ENCODE measurements around the gene WWOX.

Gene WWOX

DNA sequence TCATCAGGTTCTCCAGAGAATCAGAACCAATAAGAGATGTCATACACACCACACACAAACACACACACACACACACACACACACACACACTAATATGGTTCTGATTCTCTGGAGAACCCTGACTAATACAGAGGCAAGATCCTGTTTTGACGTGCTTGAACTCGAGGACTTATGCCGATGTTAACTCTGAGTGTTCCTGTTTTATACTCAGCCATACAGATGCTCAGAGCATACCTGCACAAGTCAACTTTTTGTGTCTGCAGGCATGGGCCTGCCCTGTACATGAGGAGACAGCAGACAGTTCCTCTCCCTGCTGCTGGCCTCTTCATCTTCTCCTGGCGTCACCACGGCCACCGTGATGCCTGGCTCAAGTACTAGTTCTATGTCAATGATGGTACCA lies 635.9 kb downstream of the WWOX start:
- DNase-seq (ENCODE audit: low read depth in 2 of 2) = no peak

DNA sequence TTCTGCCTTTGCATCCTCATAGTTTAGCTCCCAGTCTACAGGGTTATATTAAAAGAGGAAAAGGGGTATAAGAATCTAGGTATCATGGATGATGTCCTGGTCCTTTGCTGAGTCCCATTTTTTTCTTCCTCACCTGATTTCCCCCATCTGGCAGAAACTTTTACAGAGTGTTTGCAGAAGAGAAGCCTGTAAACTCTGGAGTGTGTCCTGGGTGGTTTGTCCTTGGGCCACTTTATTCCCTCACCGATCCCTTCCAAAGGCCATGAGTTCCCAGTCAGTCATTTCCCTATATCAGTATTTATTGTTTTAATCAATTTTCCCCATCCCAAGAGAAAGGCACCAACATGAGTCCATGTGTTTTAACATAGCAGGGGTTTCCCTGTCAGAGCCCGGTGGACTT lies 638.2 kb downstream of the WWOX start:
- no peak for DNase-seq (ENCODE audit: low read depth in 2 of 2)

DNA sequence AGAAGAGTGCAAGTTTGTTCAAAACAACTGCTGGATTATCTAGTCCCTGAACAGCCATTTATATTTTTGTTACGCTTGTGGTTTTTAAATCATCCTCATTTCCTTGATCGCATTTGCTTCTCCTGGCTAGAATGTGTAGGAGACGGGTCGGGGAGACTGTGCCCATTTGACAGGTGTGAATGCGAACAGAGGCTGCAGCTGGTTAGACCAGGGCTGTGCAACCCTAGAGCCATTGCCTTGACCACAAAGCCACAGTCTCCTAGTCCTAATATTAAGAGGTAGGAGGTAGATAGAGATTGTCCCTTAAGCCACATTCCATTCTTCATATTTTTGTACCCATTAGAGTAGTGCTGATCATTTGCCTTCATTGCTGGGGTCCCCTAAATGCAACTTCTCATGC lies 639.1 kb downstream of the WWOX start:
- DNase-seq (ENCODE audit: low read depth in 2 of 2) = no peak

DNA sequence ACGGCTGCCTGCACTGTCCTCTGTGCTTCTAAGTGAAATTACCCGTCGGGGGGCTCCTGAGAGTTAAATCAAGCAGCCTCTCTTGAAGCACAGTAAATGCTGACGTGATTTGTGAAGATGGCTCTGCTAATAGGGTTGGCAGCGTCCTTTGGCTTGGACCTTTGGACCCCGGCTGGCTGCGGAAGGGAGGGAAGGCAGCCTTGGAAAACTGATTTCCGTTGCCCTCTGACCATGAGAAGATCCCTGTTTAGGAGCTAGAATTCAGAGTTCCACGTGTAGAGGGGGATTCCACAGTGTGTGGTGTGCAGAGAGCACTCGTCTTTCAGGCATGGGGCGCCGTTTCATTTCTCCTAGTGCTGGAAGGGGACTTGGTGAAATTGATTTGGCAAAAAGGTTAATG lies 640.8 kb downstream of the WWOX start:
- no peak for DNase-seq (ENCODE audit: low read depth in 2 of 2)

DNA sequence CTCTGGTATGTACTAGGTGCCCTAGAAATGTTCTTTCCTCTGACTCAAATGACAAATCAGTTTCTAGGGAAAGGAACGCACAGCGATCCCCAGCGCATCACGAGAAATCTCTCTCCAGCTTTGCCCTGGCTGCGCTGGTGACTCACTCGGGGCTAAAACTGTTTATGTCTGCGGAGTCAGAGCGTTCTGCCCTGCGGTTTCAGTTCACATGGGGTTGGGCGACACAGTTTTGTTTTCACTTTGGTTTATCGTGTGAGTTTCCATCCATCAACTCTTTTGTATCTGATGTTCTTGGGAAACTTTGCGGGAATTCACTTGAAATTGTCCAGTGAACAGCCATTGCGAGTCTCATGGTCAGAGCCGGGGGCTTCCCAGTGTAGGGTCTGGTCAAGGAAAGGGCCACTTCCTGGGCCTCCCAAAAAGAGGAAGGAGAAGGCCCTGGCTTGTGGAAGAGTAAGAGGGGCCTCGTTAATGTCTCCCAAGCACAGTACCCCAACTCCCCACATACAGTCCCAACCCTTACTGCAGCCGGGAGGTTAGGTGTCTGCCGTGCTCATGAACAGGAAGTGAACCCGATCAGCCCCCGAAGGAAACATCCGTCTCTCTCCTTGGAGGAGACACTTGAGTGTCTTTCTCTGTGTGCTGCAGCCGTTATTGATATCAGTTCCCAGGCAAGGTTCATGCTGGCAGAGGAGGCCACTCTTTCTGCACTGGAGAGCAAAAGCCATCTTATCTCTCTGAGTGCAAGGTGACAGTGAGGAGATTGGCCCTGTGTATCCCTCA lies 643.2 kb downstream of the WWOX start:
- peak; percentile 68 to 80 for DNase-seq (ENCODE audit: low read depth in 2 of 2)

DNA sequence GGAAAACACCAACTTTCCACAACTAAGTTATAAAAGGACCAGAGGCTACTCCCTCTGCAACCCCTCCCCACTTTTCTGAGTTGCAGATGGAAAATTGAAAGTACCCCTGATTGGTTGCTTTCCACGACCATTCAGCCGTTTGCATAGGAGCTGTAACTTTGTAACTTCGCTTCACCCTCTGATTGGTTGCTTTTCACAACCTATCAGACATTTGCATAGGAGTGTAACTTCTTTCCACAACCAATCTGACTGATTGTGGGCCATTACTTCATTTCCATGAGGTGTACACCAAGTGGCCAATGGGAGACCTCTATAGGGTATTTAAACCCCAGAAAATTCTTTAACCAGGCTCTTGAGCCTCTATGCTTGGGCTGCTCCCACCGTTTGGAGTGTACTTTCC lies 644.1 kb downstream of the WWOX start:
- no peak for DNase-seq (ENCODE audit: low read depth in 2 of 2)

DNA sequence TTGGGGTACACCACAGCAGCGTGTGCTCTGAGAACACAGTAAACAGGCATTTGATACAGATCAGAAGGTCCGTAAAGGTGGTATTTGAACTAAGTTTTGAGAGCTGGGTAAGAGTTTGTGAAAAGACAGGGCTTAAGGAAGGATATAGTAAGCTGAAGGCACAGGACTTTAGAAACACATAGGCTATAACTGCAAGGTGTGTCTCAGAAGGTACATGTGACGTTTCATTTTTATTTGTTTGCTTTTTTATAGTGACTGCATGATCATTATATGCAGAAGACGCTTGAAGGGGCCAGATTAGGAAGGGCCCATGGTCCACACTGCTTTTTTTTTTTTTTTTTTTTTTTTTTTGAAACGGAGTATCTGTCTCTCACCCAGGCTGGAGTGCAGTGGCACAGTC lies 644.6 kb downstream of the WWOX start:
- DNase-seq (ENCODE audit: low read depth in 2 of 2) = no peak

DNA sequence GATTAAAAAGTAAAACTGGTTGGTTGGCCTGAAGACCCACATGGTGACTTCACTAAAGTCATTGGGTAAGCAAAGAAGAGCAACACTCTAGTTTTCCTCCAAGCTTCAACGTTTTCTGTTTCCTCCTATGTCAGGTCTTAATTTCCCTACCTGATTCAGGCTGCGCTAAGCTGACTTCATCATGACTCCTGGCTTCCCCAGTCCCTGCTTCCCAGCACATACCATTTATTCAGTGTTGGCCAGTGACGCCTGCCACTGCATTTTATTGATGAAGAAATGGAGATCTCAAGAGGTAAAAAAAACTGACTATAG lies 645.3 kb downstream of the WWOX start:
- no peak for DNase-seq (ENCODE audit: low read depth in 2 of 2)

DNA sequence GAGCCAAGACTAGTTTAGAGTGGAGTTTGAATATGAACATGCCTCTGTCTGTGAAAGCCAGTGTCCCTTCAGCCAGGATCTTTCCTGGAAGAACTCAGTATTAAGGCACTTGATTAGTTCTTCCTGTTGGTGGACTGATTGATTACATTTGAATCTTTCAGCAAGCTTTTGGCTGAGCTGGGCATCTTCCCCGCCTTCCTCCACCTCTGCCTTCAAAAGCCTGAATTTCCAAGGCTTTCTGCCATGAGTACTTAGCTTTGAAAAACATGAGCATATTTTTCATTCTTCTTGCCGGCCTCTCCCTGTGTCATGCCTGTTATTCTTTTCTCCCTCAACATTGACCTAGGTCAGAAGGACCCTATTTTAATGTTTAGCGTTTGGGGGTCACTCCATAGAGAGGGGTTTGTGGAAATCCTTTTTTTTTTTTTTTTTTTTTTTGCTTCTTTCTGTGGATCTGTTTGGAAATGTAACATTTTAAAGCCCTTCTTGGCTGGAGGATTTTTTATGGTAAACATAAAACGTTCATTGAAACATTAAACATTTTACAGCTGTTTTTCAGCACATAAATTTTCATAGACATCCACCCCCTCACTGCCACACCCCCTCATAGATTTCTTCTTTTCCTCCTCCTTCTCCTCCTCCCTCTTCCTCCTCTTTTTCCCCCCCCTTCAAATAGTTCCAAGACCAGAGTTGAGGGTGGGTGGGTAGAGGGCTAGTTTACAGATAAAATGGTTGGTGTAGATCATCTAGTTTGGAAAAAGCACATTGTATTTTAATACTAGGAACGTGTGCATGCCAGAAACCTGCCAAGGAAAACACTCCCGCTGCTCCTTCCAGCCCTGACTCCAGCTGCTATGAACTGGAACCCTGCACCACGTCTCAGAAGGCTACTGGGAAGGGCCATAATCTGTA lies 645.9 kb downstream of the WWOX start:
- DNase-seq (ENCODE audit: low read depth in 2 of 2) = no peak

DNA sequence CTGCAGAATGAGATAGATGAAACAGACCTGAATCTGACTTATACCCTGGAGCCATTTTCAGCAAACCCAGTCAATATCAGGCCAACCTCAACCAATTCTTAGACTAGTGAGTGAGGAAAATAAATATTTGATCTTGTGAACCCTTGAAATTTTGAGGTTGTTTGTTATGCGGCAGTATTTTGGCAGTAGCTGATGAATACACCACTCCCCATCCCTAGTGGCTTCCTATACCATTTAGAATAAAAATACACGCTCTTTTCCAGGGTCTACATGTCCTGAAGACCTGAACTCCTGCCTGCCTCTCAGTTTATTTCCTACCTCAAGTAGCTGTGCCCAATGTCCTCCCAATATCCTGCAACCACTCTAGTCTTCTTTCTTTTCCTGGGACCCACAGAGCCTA lies 647.3 kb downstream of the WWOX start:
- DNase-seq (ENCODE audit: low read depth in 2 of 2) = no peak

DNA sequence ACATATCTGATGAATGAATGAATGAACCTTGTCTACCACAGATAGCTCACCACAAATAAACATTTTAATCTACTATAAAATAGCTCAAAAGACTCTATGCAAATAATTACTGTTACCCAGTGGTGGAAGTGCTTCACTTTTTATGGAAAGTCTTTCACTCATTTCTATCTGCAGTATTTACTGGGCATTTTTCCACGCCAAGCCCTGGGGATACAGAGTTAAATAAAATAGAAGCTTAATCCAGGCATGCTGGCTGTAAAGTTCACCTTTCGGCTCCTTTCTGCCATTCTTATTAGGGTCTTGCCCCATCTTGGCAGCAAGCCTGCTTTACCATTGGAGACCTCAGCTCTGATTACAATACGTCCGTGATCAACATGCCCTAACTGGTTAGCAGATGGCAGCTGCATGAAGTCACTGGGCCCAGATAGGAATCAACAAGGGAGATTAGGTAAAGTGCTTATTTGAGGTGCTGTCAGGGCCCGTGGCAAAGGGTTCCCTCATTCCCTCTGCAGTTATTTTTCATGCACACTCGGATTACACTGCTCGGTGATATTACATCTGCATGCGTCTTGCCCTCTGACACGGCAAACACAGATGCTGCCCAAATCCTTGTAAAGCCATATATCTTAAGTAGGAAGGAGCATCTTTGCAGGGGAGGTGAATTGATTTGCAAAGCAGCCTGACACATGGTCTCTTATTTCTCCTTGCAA lies 648.9 kb downstream of the WWOX start:
- DNase-seq (ENCODE audit: low read depth in 2 of 2) = no peak

DNA sequence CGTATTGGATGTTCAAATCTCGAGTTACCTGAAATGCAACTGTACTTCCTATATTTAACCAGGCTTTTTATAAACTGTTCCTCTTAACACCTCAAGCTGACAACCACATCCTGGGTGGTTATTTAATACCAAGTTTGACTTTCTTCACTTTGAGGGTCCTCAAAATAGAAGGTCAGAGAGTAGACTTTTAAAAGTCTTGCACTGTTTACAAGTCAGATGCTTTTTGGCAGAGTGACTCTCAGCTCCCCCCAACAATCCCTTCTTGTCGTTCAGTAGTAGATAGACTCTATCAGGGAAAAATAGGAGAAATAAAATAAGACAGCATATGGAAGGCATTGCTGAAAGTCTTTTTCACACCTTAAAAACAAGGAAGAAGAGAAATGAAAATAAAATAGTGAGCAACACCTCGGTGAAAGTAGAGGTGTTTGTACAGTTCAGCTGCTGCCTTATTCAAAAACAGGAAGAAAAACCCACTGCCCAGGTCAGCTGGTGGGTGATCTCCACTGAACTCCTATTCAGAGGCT lies 650.4 kb downstream of the WWOX start:
- DNase-seq (ENCODE audit: low read depth in 2 of 2) = no peak

DNA sequence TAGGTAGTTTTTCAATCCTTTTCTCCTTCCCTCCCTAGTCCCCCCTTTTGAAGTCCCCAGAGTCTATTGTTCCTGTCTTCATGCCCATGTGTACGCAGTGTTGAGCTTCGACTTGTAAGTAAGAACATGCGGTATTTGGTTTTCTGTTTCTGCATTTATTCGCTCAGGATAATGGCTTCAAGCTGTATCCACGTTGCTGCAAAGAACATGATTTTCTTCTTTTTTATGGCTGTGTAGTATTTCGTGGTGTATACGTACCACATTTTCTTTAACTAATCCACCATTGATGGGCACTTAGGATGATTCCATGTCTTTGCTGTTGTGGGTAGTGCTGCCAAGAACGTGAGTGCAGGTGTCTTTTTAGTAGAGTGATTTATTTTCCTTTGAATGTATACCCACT lies 651.2 kb downstream of the WWOX start:
- DNase-seq (ENCODE audit: low read depth in 2 of 2) = no peak

DNA sequence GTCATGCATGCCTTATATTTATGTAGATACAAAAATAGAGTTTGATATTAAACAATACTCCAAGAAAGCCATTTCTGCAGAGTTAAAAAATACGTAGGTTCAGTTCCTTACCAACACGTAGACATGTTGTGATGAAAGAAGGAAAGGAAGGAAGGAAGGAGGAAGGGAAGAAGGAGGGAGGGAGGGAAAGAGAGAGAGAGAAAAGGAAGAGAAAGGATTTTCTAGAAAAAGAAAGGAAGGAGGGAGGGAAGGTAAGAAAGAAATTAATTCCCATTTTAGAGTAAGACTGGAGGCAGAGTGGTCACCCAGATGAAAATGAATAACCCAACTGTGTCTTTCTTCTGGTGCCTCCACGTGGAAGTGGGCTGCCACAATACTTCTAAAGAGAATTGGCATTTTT lies 652.1 kb downstream of the WWOX start:
- no peak for DNase-seq (ENCODE audit: low read depth in 2 of 2)

DNA sequence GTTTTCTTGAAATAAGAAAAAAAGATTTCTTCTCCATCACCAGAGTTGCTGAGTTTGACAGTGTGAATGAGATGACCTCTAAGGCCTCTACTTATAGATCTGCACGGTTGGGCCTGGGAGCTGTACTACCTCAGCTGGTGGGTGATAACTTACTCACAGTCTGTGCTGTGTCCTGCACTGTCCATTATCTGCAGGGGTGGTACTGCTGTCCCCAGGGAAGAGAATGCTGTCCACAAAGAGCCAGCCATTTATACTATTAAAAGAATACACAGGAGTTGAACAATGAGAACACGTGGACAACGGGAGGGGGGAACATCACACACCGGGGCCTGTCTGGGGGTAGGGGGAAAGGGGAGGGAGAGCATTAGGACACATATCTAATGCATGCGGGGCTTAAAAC lies 655.3 kb downstream of the WWOX start:
- DNase-seq (ENCODE audit: low read depth in 2 of 2) = no peak

DNA sequence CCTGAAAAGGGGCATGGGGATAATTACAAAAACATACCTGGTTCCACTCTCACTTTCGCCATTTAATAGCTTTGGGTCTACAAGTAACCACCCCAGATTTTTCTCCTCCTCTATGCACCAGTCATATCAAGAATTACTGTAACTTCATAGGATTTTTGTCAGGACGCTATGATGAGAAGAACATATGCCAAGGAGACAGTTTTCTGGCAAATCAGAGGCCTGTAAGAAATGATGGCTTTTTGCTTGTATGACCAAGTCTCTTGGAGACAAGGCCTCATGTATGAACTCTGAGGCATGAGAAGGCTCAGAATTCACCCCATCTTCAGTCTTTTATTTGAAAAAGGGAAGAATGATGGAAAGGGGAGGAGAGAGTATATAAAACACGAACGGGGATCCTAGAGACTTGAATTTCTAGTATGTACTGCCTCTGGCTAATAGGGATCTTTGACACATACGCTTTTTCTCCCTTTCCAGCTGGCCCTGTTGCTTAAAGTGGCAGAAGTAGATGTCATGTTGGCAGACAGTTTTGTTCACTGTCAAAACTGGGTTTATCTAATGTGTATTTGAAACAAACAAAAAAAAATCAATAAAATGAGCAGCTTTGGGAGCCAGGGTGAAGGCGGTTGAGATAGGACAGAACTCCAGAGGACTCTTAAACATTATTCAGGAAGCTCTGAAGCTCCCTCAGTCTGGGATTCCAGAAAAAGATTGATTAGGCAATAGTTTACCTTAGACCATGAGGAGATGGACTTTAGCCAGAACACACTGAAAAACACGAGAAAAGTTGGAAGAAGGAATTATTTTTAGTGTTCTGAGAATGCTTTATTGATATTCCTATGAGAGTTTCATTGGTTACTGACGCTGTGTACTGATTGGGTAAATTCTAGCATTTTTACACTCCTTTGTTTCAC lies 656.6 kb downstream of the WWOX start:
- DNase-seq (ENCODE audit: low read depth in 2 of 2) = no peak

DNA sequence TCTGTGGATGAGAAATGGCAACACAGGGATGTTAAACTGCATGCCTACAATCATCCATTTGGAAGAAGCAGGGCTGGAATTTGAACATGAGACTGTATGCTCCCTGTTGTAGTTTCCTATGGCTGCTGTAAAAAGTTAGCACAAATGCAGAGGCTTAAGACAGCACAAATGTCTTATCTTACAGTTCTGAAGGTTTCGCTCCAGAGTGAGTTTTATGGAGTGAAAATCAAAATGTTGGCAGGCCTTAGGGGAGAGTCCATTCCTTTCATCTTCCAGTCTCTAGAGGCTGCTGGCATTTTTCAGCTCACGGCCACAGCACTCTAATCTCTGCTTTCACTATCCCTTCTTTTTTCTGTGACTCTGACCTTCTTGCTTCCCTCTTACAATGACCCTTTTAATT lies 660.1 kb downstream of the WWOX start:
- no peak for DNase-seq (ENCODE audit: low read depth in 2 of 2)

DNA sequence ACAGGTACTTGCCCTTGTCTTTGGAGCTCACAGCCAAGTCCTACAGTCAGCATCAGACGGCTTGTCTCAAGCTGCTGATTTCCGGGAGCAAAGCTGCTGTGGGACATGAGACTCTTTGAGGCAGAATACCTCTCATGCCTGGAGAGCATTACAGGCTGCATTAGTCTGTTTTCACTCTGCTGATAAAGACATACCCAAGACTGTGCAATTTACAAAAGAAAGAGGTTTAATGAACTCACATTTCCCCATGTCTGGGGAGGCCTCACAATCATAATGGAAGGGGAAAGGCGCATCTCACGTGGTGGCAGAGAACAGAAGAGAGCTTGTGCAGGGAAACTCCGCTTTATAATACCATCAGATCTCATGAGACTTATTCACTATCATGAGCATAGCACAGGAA lies 661.2 kb downstream of the WWOX start:
- no peak for DNase-seq (ENCODE audit: low read depth in 2 of 2)

DNA sequence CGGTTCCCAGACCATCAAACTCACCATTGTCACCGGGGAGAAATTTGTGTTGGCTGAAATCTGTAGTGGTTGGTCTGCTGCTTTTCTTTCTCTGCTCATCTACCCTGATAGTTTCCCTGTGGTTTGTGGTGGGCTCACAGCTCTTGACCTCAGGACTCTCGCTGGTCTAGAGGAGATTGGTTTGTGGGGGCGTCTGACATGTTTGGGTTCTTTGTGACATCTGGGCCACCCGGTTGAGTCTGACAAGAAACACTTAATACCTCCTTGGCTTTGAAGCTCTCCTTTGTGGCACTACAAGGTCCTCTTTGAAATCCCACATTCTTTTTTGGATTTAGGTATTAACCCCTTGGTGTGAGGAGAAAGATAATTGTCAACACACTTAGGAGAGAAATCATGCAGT lies 662.0 kb downstream of the WWOX start:
- no peak for DNase-seq (ENCODE audit: low read depth in 2 of 2)

DNA sequence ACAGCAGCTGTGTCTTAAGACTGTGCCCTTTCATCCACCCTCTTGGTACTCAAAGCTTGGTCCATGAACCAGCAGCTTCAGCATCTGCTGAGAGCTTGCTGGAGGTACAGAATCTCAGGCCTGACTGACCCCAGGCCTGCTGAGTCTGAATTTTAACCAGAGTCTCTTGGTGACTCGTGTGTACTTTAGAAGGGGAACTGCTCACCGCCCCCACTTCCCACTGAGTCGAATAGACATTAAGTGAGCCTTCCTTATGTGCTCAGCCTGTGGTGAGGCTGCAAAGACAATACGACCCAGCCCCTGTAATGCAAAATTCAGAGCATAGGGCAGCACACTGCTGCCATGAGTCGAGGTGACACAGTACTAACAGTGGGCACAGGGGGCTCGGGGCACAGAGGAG lies 662.8 kb downstream of the WWOX start:
- no peak for DNase-seq (ENCODE audit: low read depth in 2 of 2)

DNA sequence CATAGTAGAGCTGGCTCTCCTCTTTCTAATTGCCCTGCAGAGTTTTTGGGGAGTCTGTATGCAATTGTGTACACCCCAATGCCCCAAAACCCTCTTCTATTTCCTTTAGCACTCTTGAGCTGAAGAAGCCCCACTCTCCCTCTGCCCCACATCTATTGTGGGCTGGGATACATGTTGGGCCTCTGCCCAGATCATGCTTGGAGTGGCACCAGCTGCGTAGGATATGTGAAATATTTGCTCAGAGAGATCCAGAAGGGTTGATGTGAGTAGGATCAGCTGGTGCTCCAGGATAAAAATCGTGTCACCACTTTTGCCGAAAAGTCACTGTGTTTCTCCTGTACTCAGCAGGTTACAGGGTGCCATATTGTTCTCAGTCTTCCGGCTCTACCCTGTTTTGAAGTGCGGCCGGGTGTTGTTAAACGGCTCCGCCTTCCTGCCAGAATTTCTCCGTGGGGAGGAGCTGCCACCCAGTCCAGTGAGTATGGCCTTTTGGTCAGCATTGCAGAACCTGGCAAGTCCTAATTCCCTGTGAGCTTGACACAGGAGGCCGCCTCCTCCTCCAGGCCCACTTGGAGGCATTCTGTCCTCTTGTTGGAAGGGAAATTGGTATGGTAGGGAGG lies 664.5 kb downstream of the WWOX start:
- no peak for DNase-seq (ENCODE audit: low read depth in 2 of 2)
